GM12878 (cell line): ENCODE data around the gene KIR3DL2. TPM values are rescaled to one million over a fixed set of nuclear protein-coding genes. Genes with fewer than 3 reads are reported as not detected.
"Not testable (repeated sequence)": the region's sequence is repeated elsewhere in the genome, so short reads cannot be mapped to it uniquely, and the experiment has no call there.

ENCODE experiments used
- ATAC-seq: fragments of 200-7000 bp; cut with Tn5 transposase; 3 replicates; pipeline ENCODE4 v1.9.1; 2020; ENCODE audit warnings: mild to moderate bottlenecking, moderate library complexity
- BruUV-seq: library from RNA; stranded (reverse); fragments of 400-500 nt; replicated peaks from 2 replicates; lab custom pipeline; 2021; lab: Mats Ljungman, UMichigan
- CTCF ChIA-PET: fragments of 300-600 bp; sonication (Branson Sonifier 250); formaldehyde crosslinking; extraction: SDS; loops from one replicate; lab custom pipeline; 2021; ENCODE audit warnings: inconsistent platforms; lab: Yijun Ruan, JAX
- POLR2A ChIA-PET: fragments of 350-600 bp; formaldehyde crosslinking; extraction: SDS; loops from one replicate; lab custom pipeline; 2021; ENCODE audit warnings: inconsistent platforms; lab: Charles Lee
- RAD21 ChIA-PET: fragments of 300-600 bp; sonication (Branson Sonifier 250); formaldehyde crosslinking; loops from one replicate; lab custom pipeline; 2023; ENCODE audit warnings: antibody characterized with exemption; ENCODE audit not compliant: unreplicated experiment; lab: Charles Lee
- SMC1A ChIA-PET: fragments of 300-600 bp; sonication (Branson Sonifier 250); formaldehyde crosslinking; loops from one replicate; lab custom pipeline; 2023; ENCODE audit not compliant: unreplicated experiment, uncharacterized antibody; lab: Charles Lee
- DNase-seq: peaks from one replicate; pipeline ENCODE4 v3.0.0-alpha.2; 2011; ENCODE audit warnings: low read depth, low spot score
- FAIRE-seq: peaks from 3 replicates; lab custom pipeline; 2011; peaks lifted over from hg19 to GRCh38; lab: Jason Lieb, UNC
- H2AFZ ChIP-seq: 2 replicates; pipeline ENCODE4 v1.6.0; 2011; ENCODE audit warnings: low read depth, low read length, control low read depth; ENCODE audit not compliant: control insufficient read depth
- H3K27ac ChIP-seq: 2 replicates; pipeline ENCODE4 v1.5.1; 2011; ENCODE audit warnings: control low read depth; ENCODE audit not compliant: control insufficient read depth, insufficient read depth
- H3K27me3 ChIP-seq, 2 experiments: replicated peaks in 1 of 2; 2 replicates each; pipeline versions ENCODE4 v1.6.0 to v1.6.1; 2011; ENCODE audit warnings: low read length in 1 of 2; ENCODE audit not compliant: control insufficient read depth in 2 of 2, insufficient read depth in 2 of 2
- H3K36me3 ChIP-seq, 2 experiments: 2 replicates each; pipeline ENCODE4 v1.5.1; 2011; ENCODE audit warnings: low read length in 1 of 2; ENCODE audit not compliant: control insufficient read depth in 2 of 2, insufficient read depth in 2 of 2
- H3K4me1 ChIP-seq: 2 replicates; pipeline ENCODE4 v1.6.1; 2011; ENCODE audit warnings: mild to moderate bottlenecking, low read length, moderate library complexity, mixed read lengths; ENCODE audit not compliant: control insufficient read depth, insufficient read depth
- H3K4me2 ChIP-seq: 2 replicates; pipeline ENCODE4 v1.6.0; 2011; ENCODE audit warnings: control low read depth; ENCODE audit not compliant: control insufficient read depth, insufficient read depth
- H3K4me3 ChIP-seq: fragments of 200-600 bp; sonication (generic); 2 replicates; pipeline ENCODE4 v1.5.1; 2016
- H3K79me2 ChIP-seq: 2 replicates; pipeline ENCODE4 v1.6.0; 2011; ENCODE audit warnings: low read length; ENCODE audit not compliant: control insufficient read depth, insufficient read depth
- H3K9ac ChIP-seq: 2 replicates; pipeline ENCODE4 v1.8.0; 2011; ENCODE audit warnings: low read length, control low read depth, mixed read lengths; ENCODE audit not compliant: control insufficient read depth, insufficient read depth
- H3K9me3 ChIP-seq: replicated peaks from 3 replicates; pipeline ENCODE4 v1.5.1; 2011; ENCODE audit warnings: mild to moderate bottlenecking, low read length; ENCODE audit not compliant: control insufficient read depth, insufficient read depth
- H4K20me1 ChIP-seq: 2 replicates; pipeline ENCODE4 v1.6.0; 2011; ENCODE audit not compliant: control insufficient read depth, insufficient read depth
- WGBS: methylation state at CpG from one replicate; pipeline ENCODE4 v1.1.6; 2016; ENCODE audit warnings: low lambda C conversion rate; ENCODE audit not compliant: insufficient replicate concordance, insufficient coverage; ENCODE audit errors: missing lambda C conversion rate; 5-methylcytosine and 5-hydroxymethylcytosine counted together
- in situ Hi-C: fragments of 300-500 bp; cut with MboI; formaldehyde crosslinking; loops from 9 replicates; pipeline ENCODE4 v1.14.3; 2018; ENCODE audit warnings: mixed read lengths
- intact Hi-C: fragments of 100-400 bp; cut with micrococcal nuclease; formaldehyde crosslinking; loops from one replicate; pipeline ENCODE4 v1.14.2; 2022; ENCODE audit not compliant: unreplicated experiment
- polyA plus RNA-seq, 11 experiments: library from polyadenylated mRNA; depleted of rRNA in 4 of 11; unstranded in 6 of 11; stranded (reverse) in 5 of 11; fragments of >200 nt; fragmentation: Nextera tagmentation in 4 of 11; fragmentation: Illumina TruSeq in 1 of 11; extraction: Ambion mirVana in 4 of 11; extraction: Trizol in 1 of 11; gene quantifications; 1 replicate in 1 of 11; 2 replicates in 10 of 11; pipeline versions ENCODE4 v1.2.1 to v1.2.3, GENCODE V29; 2011 to 2016; ENCODE audit warnings: inconsistent platforms in 2 of 11, missing spikeins in 2 of 11, low read depth in 1 of 11
- total RNA-seq, 4 experiments: library from RNA; depleted of rRNA in 3 of 4; stranded (reverse); fragments of >200 nt in 3 of 4; fragmentation: Illumina TruSeq in 1 of 4; extraction: Trizol in 1 of 4; gene quantifications; 2 replicates each; pipeline versions ENCODE4 v1.2.1 to v1.2.3, GENCODE V29; 2013 to 2021

The KIR3DL2 gene
- total and polyA plus RNA-seq, 10 of the 15 experiments (the other 5 are each of a cell fraction or from before 2014, with no cell fraction given) = 0.39 TPM; not detected in 9

GRCh38 chr19:54835126-54835525, 15.1 kb upstream of the KIR3DL2 start:
- WGBS = 38% methylated on average over 5 of the region's 5 CpGs
- ATAC-seq, H4K20me1 ChIP-seq, H3K27ac ChIP-seq, BruUV-seq, H3K4me2 ChIP-seq, RAD21 ChIA-PET, intact Hi-C loops, POLR2A ChIA-PET, H3K9ac ChIP-seq, H3K79me2 ChIP-seq, H2AFZ ChIP-seq, CTCF ChIA-PET, H3K4me1 ChIP-seq, in situ Hi-C loops, FAIRE-seq, SMC1A ChIA-PET, H3K4me3 ChIP-seq, H3K36me3 ChIP-seq, H3K9me3 ChIP-seq, DNase-seq, H3K27me3 ChIP-seq: not testable (repeated sequence)

DNA sequence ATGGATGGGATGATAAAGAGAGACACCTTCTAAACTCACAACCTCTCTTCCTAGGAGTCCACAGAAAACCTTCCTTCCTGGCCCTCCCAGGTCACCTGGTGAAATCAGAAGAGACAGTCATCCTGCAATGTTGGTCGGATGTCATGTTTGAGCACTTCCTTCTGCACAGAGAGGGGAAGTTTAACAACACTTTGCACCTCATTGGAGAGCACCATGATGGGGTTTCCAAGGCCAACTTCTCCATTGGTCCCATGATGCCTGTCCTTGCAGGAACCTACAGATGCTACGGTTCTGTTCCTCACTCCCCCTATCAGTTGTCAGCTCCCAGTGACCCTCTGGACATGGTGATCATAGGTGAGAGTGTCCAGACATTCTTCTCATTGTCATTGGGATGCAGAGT, 12.7 kb upstream of the KIR3DL2 start:
- H3K9me3 ChIP-seq, H3K4me1 ChIP-seq, H3K4me2 ChIP-seq, BruUV-seq, H3K4me3 ChIP-seq, DNase-seq, H3K79me2 ChIP-seq, RAD21 ChIA-PET, FAIRE-seq, H3K36me3 ChIP-seq, intact Hi-C loops, POLR2A ChIA-PET, H2AFZ ChIP-seq, CTCF ChIA-PET, SMC1A ChIA-PET, in situ Hi-C loops, H3K27ac ChIP-seq, ATAC-seq, H3K9ac ChIP-seq, H3K27me3 ChIP-seq, H4K20me1 ChIP-seq: not testable (repeated sequence)
- 0% methylated on average over 2 of the region's 2 CpGs for WGBS

DNA sequence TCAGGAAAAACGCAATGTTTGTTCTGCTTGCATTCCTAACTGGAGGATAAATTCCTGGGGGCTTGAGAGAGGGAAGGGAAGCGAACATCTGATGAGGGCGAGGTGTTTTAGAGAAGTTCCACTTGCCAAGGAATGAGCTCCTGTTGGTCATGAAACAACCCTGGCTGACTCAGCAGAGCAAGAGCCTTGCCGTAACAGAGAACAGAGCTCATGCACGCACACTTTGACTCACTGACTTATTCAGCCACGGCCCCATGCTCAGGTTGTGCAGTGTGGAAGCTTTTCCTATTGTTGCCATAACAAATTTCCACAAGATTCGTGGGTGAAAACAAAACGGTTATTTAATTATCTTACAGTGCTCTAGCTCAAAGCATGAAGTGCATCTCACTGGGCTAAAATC, 7.1 kb upstream of the KIR3DL2 start:
- in situ Hi-C loops, POLR2A ChIA-PET, H3K9ac ChIP-seq, H3K9me3 ChIP-seq, intact Hi-C loops, H2AFZ ChIP-seq, FAIRE-seq, BruUV-seq, SMC1A ChIA-PET, H3K27me3 ChIP-seq, H3K36me3 ChIP-seq, H3K4me2 ChIP-seq, ATAC-seq, H3K4me1 ChIP-seq, H4K20me1 ChIP-seq, RAD21 ChIA-PET, CTCF ChIA-PET, DNase-seq, H3K4me3 ChIP-seq, H3K79me2 ChIP-seq, H3K27ac ChIP-seq: not testable (repeated sequence)
- 17% methylated on average over 7 of the region's 8 CpGs for WGBS
